Measurements from ENCODE around the gene DLST. TPM values are rescaled to one million over a fixed set of nuclear protein-coding genes. Genes with fewer than 3 reads are reported as not detected.

DLST gene
- total RNA-seq, 2 experiments from 2014 or later, result 74.4 to 95.7 TPM

DNA sequence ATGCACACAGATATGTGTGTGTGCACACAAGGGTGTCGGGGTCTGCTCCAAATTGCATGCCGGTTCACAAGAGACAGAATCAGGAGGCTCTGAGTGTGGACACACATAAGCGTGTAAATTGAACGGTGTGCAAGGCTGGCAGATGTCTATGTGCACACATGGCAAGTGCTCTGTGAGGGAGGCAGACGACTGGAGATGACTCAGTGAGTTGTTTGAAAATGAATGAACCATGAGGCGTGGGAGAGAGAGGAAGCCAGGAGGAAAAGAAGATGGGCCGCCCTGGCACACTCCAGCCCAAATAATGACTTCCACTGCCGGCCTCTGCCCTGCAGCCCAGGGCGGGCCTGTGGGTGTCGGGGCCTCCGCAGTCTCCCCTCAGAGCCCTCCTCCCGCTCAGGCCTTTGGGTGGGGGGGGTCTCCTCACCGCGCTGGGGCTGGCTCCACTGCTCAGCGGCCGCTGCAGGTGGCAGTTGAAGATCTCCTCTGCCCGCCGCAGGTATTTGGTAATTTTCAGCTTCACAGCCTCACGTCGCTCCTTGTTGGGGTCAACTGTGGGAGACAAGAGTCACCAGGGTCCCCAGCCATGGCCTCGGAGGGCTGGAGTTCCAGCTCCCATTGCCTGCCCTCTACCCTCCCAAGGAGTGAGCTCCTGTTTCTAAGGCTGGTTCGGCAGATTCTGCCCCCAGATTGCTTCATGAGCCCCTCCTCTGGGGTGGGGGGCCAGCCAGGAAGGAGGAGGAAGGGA is 37.9 kb downstream of the DLST start:
- Histone ChIP-seq H4K20me1 (ENCODE audit: insufficient read depth, low read length) (no peaks in the 10 kb centered on the region), H3K9me3 (ENCODE audit: low read length) (no peaks in the 10 kb centered on the region), H3K4me3 (ENCODE audit: low read depth, low read length, poor library complexity, severe bottlenecking) (no peak overlapping the region), H3K27ac (ENCODE audit: low read depth, low read length, poor library complexity, severe bottlenecking) (no peak overlapping the region), H3K79me2 (ENCODE audit: insufficient read depth, low read depth, low read length) (no peaks in the 10 kb centered on the region), H2AFZ (ENCODE audit: low read length) (no peak overlapping the region), H3K9me2 (ENCODE audit: insufficient read depth, low read length) (no peaks in the 10 kb centered on the region), H3K4me2 (ENCODE audit: low read length) (no peak overlapping the region), H3K36me3 (ENCODE audit: insufficient read depth, low read length) (no peaks in the 10 kb centered on the region), H3K4me1 (ENCODE audit: insufficient read depth, low read length, poor library complexity, severe bottlenecking) (peaks cover 13% of the 10 kb centered on the region)
- no TSS peak for BruUV-seq (replicated peaks)
- intact Hi-C loops (cut with micrococcal nuclease; ENCODE audit: unreplicated experiment), result no loop called here
- CTCF ChIA-PET (ENCODE audit: unreplicated experiment), result no interaction called here
- no peak for TF ChIP-seq EZH2phosphoT487 (IDR thresholded peaks at IDR 0.05; ENCODE audit: borderline replicate concordance, low read depth, low read length)
- TF ChIP-seq, protein P1, sequence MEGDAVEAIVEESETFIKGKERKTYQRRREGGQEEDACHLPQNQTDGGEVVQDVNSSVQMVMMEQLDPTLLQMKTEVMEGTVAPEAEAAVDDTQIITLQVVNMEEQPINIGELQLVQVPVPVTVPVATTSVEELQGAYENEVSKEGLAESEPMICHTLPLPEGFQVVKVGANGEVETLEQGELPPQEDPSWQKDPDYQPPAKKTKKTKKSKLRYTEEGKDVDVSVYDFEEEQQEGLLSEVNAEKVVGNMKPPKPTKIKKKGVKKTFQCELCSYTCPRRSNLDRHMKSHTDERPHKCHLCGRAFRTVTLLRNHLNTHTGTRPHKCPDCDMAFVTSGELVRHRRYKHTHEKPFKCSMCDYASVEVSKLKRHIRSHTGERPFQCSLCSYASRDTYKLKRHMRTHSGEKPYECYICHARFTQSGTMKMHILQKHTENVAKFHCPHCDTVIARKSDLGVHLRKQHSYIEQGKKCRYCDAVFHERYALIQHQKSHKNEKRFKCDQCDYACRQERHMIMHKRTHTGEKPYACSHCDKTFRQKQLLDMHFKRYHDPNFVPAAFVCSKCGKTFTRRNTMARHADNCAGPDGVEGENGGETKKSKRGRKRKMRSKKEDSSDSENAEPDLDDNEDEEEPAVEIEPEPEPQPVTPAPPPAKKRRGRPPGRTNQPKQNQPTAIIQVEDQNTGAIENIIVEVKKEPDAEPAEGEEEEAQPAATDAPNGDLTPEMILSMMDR (conservative IDR thresholded peaks at IDR 0.05; ENCODE audit: low read length), result no peak
- DNase-seq (ENCODE audit: low spot score), result no peak
- POLR2A ChIA-PET, result interaction anchor here (0.6 kb wide), 1 partner anchor 413 kb away, joined by 3 read pairs; no protein-coding TSS in a partner anchor

GRCh38 chr14:74920281-74920680 is 38.6 kb downstream of the DLST start:
- no TSS peak for BruUV-seq (replicated peaks)
- TF ChIP-seq, protein P1 (conservative IDR thresholded peaks at IDR 0.05; ENCODE audit: low read length), result no peak
- TF ChIP-seq EZH2phosphoT487 (IDR thresholded peaks at IDR 0.05; ENCODE audit: borderline replicate concordance, low read depth, low read length), result no peak
- Histone ChIP-seq H3K9me2 (ENCODE audit: insufficient read depth, low read length) (no peaks in the 10 kb centered on the region), H3K9me3 (ENCODE audit: low read length) (no peaks in the 10 kb centered on the region), H3K36me3 (ENCODE audit: insufficient read depth, low read length) (no peaks in the 10 kb centered on the region), H3K27ac (ENCODE audit: low read depth, low read length, poor library complexity, severe bottlenecking) (no peak overlapping the region), H4K20me1 (ENCODE audit: insufficient read depth, low read length) (no peaks in the 10 kb centered on the region), H3K4me3 (ENCODE audit: low read depth, low read length, poor library complexity, severe bottlenecking) (no peak overlapping the region), H3K4me1 (ENCODE audit: insufficient read depth, low read length, poor library complexity, severe bottlenecking) (peaks cover 13% of the 10 kb centered on the region), H3K4me2 (ENCODE audit: low read length) (no peak overlapping the region), H3K79me2 (ENCODE audit: insufficient read depth, low read depth, low read length) (no peaks in the 10 kb centered on the region), H2AFZ (ENCODE audit: low read length) (no peak overlapping the region)
- intact Hi-C loops (cut with micrococcal nuclease; ENCODE audit: unreplicated experiment), result no loop called here
- DNase-seq (ENCODE audit: low spot score), result no peak
- CTCF ChIA-PET (ENCODE audit: unreplicated experiment), result interaction anchor here (0.7 kb wide), 1 partner anchor 27 kb away, joined by 4 read pairs; no protein-coding TSS in a partner anchor
- POLR2A ChIA-PET, result interaction anchor here (0.6 kb wide), 1 partner anchor 413 kb away, joined by 3 read pairs; no protein-coding TSS in a partner anchor

- ChIA-PET CTCF (ENCODE audit: unreplicated experiment) (interaction anchor here (0.7 kb wide), 1 partner anchor 28 kb away, joined by 4 read pairs; no protein-coding TSS in a partner anchor), POLR2A (interaction anchor here (0.7 kb wide), 1 partner anchor 85 kb away, joined by 3 read pairs; no protein-coding TSS in a partner anchor)
- no peak overlapping the region for H3K27ac ChIP-seq (ENCODE audit: low read depth, low read length, poor library complexity, severe bottlenecking)
- H3K9me2 ChIP-seq (ENCODE audit: insufficient read depth, low read length), result no peaks in the 10 kb centered on the region
- peaks cover 13% of the 10 kb centered on the region for H3K4me1 ChIP-seq (ENCODE audit: insufficient read depth, low read length, poor library complexity, severe bottlenecking)
- TF ChIP-seq EZH2phosphoT487 (IDR thresholded peaks at IDR 0.05; ENCODE audit: borderline replicate concordance, low read depth, low read length), result no peak
- H3K9me3 ChIP-seq (ENCODE audit: low read length), result no peaks in the 10 kb centered on the region
- no peak overlapping the region for H2AFZ ChIP-seq (ENCODE audit: low read length)
- H3K4me3 ChIP-seq (ENCODE audit: low read depth, low read length, poor library complexity, severe bottlenecking), result no peak overlapping the region
- intact Hi-C loops (cut with micrococcal nuclease; ENCODE audit: unreplicated experiment), result no loop called here
- H3K79me2 ChIP-seq (ENCODE audit: insufficient read depth, low read depth, low read length), result no peaks in the 10 kb centered on the region
- no peak overlapping the region for H3K4me2 ChIP-seq (ENCODE audit: low read length)
- no peak for DNase-seq (ENCODE audit: low spot score)
- no peaks in the 10 kb centered on the region for H3K36me3 ChIP-seq (ENCODE audit: insufficient read depth, low read length)
- no TSS peak for BruUV-seq (replicated peaks)
- H4K20me1 ChIP-seq (ENCODE audit: insufficient read depth, low read length), result no peaks in the 10 kb centered on the region
Measured at GRCh38 chr14:74921053-74921620, 39.4 kb downstream of the DLST start.

Measured in OCI-LY7 (cell line).